Epidermal melanocyte (primary cell): Measurements from ENCODE around the gene KLF2.

ENCODE experiments used
- DNase-seq: peaks from one replicate; pipeline ENCODE4 v3.0.0; 2011; ENCODE audit warnings: low spot score; ENCODE audit not compliant: insufficient read length

KLF2 gene

DNA sequence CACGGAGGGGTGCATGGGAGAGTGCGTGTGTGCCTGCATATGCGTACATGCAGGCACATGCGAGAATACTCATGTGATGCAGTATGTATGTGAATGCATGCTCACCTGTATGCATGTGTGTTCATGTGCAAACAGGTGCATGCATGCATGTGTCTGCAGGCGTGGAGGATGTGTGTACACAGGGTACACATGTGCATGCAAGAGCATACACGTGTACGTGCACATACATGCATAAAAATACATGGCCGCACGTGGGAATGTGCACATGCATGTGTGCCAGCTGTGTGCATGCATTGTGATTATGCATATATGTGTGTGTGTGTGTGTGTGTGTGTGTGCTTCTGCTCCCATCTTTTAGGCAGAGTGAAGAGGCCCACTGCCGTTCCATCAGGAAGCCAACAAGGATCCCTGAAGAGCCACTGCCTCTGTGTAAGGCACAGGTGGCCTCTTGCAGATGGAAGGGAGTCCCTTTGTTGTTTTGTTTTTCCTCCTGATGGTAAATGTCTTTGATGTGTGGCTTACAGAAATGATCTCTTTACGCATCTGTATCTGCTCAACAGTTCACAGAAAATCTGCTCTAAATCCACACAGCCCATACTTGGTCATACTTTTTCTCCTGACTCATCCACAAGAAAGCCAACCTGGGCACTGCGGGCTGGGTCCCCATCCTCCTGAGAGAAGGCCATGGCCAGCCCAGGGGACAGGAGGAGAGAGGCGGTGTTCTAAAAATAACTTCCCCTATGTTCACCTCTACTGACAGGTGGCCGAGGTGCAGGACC is 50.7 kb downstream of the KLF2 start:
- DNase-seq: no peak

DNA sequence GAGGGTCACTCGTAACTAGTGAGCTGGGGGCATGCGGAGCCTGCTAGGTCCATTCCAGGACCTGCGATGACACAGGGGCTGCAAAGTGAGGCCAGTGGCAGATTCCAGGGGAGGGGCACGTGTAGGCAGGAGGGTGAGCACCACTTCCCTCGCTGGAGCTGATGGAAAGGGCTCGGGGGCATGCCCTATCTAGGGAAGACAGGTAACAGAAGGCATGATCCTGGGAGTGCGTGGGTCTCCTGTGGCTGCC is 51.2 kb downstream of the KLF2 start:
- no peak for DNase-seq

GRCh38 chr19:16376241-16376640 is 51.6 kb downstream of the KLF2 start:
- no peak for DNase-seq

DNA sequence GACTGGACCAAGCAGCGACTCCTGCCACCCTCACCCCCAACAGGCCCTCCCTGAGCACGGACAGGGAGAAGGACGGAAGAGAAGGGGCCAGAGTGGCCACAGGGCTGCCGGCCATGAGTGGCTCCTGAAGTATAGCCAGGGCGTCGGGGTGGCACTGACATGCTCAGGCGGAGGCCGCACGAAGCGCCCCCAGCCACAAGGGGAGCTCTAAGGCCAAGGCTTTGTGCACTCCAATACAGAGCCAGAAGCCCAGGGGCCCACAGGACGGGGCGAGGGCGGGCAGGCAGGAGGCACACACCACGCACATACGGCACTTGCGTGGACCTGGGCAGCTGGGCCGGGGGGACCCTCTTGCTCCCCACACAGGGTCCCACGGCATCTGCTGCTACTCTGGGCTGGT is 52.0 kb downstream of the KLF2 start:
- DNase-seq: no peak

DNA sequence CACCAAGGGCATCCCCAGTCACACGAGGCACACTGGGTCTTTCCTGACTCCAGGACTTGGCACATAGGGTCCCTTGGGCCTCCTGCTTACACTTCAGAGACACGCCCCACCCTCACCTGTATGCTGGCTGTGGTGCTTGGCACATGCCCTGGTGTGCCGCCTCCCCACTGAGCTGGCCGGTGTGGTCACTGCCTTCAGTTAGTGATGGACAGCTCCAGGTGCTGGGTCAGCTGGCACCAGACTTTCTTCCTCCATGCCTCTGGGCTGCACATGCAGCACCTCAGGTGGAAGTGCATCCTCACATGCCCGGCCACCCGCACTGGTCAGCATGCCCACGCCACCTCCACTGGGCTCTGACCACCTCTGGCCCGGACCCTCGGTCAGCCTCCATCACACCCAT is 52.9 kb downstream of the KLF2 start:
- DNase-seq: no peak
